K562 (cell line): ENCODE data around the gene ANP32B. TPM values are rescaled to one million over a fixed set of nuclear protein-coding genes. Genes with fewer than 3 reads are reported as not detected.

Experiments
- ARID1B ChIP-seq: fragments of 450-650 bp; IDR thresholded peaks from 2 replicates; pipeline ENCODE4 v1.6.1; 2016; ENCODE audit warnings: antibody characterized with exemption, mild to moderate bottlenecking, inconsistent platforms
- BRD9 ChIP-seq: fragments of 450-650 bp; IDR thresholded peaks from 2 replicates; pipeline ENCODE4 v1.6.1; 2018; ENCODE audit warnings: low read depth; ENCODE audit not compliant: partially characterized antibody
- CEBPG ChIP-seq, 3 experiments: fragments of 200-800 bp in 1 of 3; sonication (Bioruptor generic) in 1 of 3; sonication (generic) in 1 of 3; formaldehyde crosslinking in 1 of 3; IDR thresholded peaks in 2 of 3; conservative IDR thresholded peaks in 1 of 3; 2 replicates each; pipeline versions ENCODE4 v1.6.1 to v1.8.0; 2016 to 2022; ENCODE audit warnings: missing compliant biosample characterization in 2 of 3, missing genetic modification characterization in 2 of 3, mild to moderate bottlenecking in 1 of 3, missing genetic modification reagents in 1 of 3
- CREM ChIP-seq: IDR thresholded peaks from 2 replicates; pipeline ENCODE4 v1.6.1; 2014; ENCODE audit warnings: antibody characterized with exemption, low read depth
- CTBP1 ChIP-seq: fragments of 450-650 bp; IDR thresholded peaks from 2 replicates; pipeline ENCODE4 v1.6.1; 2016; ENCODE audit warnings: borderline replicate concordance
- DNMT1 ChIP-seq: fragments of 450-650 bp; IDR thresholded peaks from 2 replicates; pipeline ENCODE4 v1.6.1; 2016; ENCODE audit warnings: antibody characterized with exemption, mild to moderate bottlenecking
- ETV6 ChIP-seq, 3 experiments: fragments of 150-350 bp in 1 of 3; sonication (generic) in 1 of 3; formaldehyde crosslinking in 1 of 3; IDR thresholded peaks; 2 replicates each; pipeline versions ENCODE4 v1.6.1 to v1.8.0; 2014 to 2022; ENCODE audit warnings: borderline replicate concordance in 2 of 3, low read depth in 2 of 3, antibody characterized with exemption in 1 of 3, low read length in 1 of 3, mild to moderate bottlenecking in 1 of 3, missing genetic modification reagents in 1 of 3
- FOXK2 ChIP-seq, 2 experiments: fragments of 450-650 bp; IDR thresholded peaks in 1 of 2; conservative IDR thresholded peaks in 1 of 2; 2 replicates each; pipeline ENCODE4 v1.6.1; 2016; ENCODE audit warnings: low read depth in 2 of 2, mild to moderate bottlenecking in 1 of 2
- JUND ChIP-seq, 2 experiments: IDR thresholded peaks; 2 replicates in 1 of 2; 3 replicates in 1 of 2; pipeline ENCODE4 v1.6.1; 2011; ENCODE audit warnings: borderline replicate concordance in 2 of 2, low read depth in 2 of 2, low read length in 2 of 2, improper control_type of control experiment in 1 of 2, missing biosample characterization in 1 of 2, missing genetic modification characterization in 1 of 2, missing genetic modification reagents in 1 of 2
- MAFG ChIP-seq: fragments of 450-650 bp; conservative IDR thresholded peaks from 2 replicates; pipeline ENCODE4 v1.6.1; 2016; ENCODE audit warnings: missing genetic modification characterization, missing compliant biosample characterization
- MAFK ChIP-seq: IDR thresholded peaks from 2 replicates; pipeline ENCODE4 v1.6.1; 2011; ENCODE audit warnings: low read length, improper control_type of control experiment
- NFE2 ChIP-seq: IDR thresholded peaks from 2 replicates; pipeline ENCODE4 v1.6.1; 2014; ENCODE audit warnings: antibody characterized with exemption, low read depth
- POLR2A ChIP-seq: fragments of 450-650 bp; conservative IDR thresholded peaks from 2 replicates; pipeline ENCODE4 v1.6.1; 2016
- RCOR1 ChIP-seq, 2 experiments: IDR thresholded peaks; 2 replicates each; pipeline ENCODE4 v1.6.1; 2012; ENCODE audit warnings: low read depth in 2 of 2, low read length in 2 of 2, borderline replicate concordance in 1 of 2, improper control_type of control experiment in 1 of 2
- SMARCA4 ChIP-seq: fragments of 450-650 bp; IDR thresholded peaks from 2 replicates; pipeline ENCODE4 v1.6.1; 2016
- SRSF3 ChIP-seq: fragments of 200-400 bp; formaldehyde crosslinking; IDR thresholded peaks from 2 replicates; pipeline ENCODE4 v1.6.1; 2016; ENCODE audit warnings: mild to moderate bottlenecking, low read length, moderate library complexity; ENCODE audit not compliant: insufficient read depth
- polyA plus RNA-seq, 8 experiments: library from polyadenylated mRNA; depleted of rRNA in 4 of 8; stranded (reverse) in 5 of 8; unstranded in 3 of 8; fragments of >200 nt; fragmentation: Nextera tagmentation in 2 of 8; fragmentation: Illumina TruSeq in 1 of 8; extraction: Ambion mirVana in 2 of 8; extraction: Trizol in 1 of 8; gene quantifications; 2 replicates each; pipeline versions ENCODE4 v1.2.1 to v1.2.3, GENCODE V29; 2011 to 2014; ENCODE audit warnings: inconsistent platforms in 1 of 8, missing spikeins in 1 of 8
- total RNA-seq, 7 experiments: library from RNA; depleted of rRNA in 6 of 7; stranded (reverse); fragments of >200 nt in 6 of 7; fragmentation: Illumina TruSeq in 2 of 7; extraction: Trizol in 2 of 7; gene quantifications; 2 replicates each; pipeline versions ENCODE4 v1.2.1 to v1.2.3, GENCODE V29; 2011 to 2021; ENCODE audit warnings: low replicate concordance in 1 of 7
- TF ChIP-seq, protein P1 (sequence below): sonication (generic); IDR thresholded peaks from 2 replicates; pipeline ENCODE4 v1.6.1; 2016
- TF ChIP-seq, protein P2 (sequence below): fragments of 450-650 bp; formaldehyde crosslinking; IDR thresholded peaks from 2 replicates; pipeline ENCODE4 v1.4.0; 2022; ENCODE audit warnings: mild to moderate bottlenecking, moderate library complexity
- TF ChIP-seq, protein P3 (sequence below), 2 experiments: fragments of 450-650 bp in 1 of 2; sonication (generic) in 1 of 2; formaldehyde crosslinking in 1 of 2; IDR thresholded peaks in 1 of 2; conservative IDR thresholded peaks in 1 of 2; 2 replicates each; pipeline versions ENCODE4 v1.6.1 to v1.8.1; 2016 to 2023; ENCODE audit warnings: mild to moderate bottlenecking in 2 of 2, moderate library complexity in 2 of 2, inconsistent platforms in 1 of 2, missing genetic modification reagents in 1 of 2
- TF ChIP-seq, protein P4 (sequence below), 2 experiments: IDR thresholded peaks; 2 replicates each; pipeline ENCODE4 v1.6.1; 2011; ENCODE audit warnings: borderline replicate concordance in 1 of 2, control low read depth in 1 of 2, low read depth in 1 of 2, low read length in 1 of 2, mild to moderate bottlenecking in 1 of 2, mixed read lengths in 1 of 2, moderate library complexity in 1 of 2; ENCODE audit not compliant: insufficient read depth in 1 of 2, insufficient read length in 1 of 2, poor library complexity in 1 of 2, severe bottlenecking in 1 of 2; ENCODE audit errors: extremely low read depth in 1 of 2
- TF ChIP-seq, protein P5 (sequence below): fragments of 450-650 bp; formaldehyde crosslinking; IDR thresholded peaks from 2 replicates; pipeline ENCODE4 v1.4.0; 2022; ENCODE audit warnings: missing genetic modification characterization

Gene ANP32B
- total and polyA plus RNA-seq, 9 of the 15 experiments (the other 6 are each of a cell fraction or from before 2014, with no cell fraction given), result 68.9 to 815 (median 141) TPM

DNA sequence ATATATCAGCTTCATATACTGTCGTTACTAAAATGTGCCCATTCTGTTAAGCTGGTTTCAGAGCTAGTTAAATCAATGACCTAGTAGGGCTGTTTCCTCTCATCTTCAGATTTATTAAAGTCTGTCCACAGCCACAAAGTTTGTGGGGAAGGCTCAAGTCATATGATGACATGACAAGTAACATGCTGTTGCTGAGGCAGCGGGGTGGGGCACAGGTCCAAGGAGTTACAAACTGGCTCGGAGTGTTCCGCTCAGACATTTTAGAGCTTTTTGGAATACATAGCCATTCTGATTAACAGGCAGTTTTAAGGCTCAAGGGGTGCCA lies 2.7 kb upstream of the ANP32B start (continued):
- 0 out of 2 replicates have a peak, but pooled peaks have one; percentile 21 for TF ChIP-seq CREM
- TF ChIP-seq CTBP1, result 0 out of 2 replicates have a peak, but pooled peaks have one; percentile 14
- TF ChIP-seq NFE2, result peak; percentile 55; the same call in 1 of the 2 replicates
- TF ChIP-seq MAFK, result peak; percentile 30; the same call in 1 of the 2 replicates
- peak; percentile 59; the same call in 1 of the 2 replicates for TF ChIP-seq JUND (IDR thresholded peaks at IDR 0.05; ENCODE audit: borderline replicate concordance, low read depth, low read length)
- no peak; the same call in 2 of the 3 replicates for TF ChIP-seq JUND (tag; IDR thresholded peaks at IDR 0.05; ENCODE audit: borderline replicate concordance, low read depth, low read length)
- 0 out of 2 replicates have a peak, but pooled peaks have one; percentile 8 for TF ChIP-seq POLR2A
- TF ChIP-seq SMARCA4, result peak; percentile 54; the same call in 1 of the 2 replicates
- TF ChIP-seq, protein P1, sequence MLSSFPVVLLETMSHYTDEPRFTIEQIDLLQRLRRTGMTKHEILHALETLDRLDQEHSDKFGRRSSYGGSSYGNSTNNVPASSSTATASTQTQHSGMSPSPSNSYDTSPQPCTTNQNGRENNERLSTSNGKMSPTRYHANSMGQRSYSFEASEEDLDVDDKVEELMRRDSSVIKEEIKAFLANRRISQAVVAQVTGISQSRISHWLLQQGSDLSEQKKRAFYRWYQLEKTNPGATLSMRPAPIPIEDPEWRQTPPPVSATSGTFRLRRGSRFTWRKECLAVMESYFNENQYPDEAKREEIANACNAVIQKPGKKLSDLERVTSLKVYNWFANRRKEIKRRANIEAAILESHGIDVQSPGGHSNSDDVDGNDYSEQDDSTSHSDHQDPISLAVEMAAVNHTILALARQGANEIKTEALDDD, result peak; percentile 76
- TF ChIP-seq RCOR1 (IDR thresholded peaks at IDR 0.05; ENCODE audit: borderline replicate concordance in 1 of 2, low read depth in 2 of 2, low read length in 2 of 2), result peak in 1 of 2 experiments; percentile 56; a peak in 2 of 4 replicates
- TF ChIP-seq DNMT1, result no peak
- TF ChIP-seq, protein P2, sequence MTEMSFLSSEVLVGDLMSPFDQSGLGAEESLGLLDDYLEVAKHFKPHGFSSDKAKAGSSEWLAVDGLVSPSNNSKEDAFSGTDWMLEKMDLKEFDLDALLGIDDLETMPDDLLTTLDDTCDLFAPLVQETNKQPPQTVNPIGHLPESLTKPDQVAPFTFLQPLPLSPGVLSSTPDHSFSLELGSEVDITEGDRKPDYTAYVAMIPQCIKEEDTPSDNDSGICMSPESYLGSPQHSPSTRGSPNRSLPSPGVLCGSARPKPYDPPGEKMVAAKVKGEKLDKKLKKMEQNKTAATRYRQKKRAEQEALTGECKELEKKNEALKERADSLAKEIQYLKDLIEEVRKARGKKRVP, result peak; percentile 92
- peak; percentile 64 for TF ChIP-seq MAFG (tag)
- peak; percentile 58 to 77; a peak in 3 of 4 replicates for TF ChIP-seq FOXK2 (conservative IDR thresholded peaks at IDR 0.05 in 1 of 2, IDR thresholded peaks at IDR 0.05 in 1 of 2; ENCODE audit: low read depth in 2 of 2)
- no peak for TF ChIP-seq SRSF3
- TF ChIP-seq, protein P3, sequence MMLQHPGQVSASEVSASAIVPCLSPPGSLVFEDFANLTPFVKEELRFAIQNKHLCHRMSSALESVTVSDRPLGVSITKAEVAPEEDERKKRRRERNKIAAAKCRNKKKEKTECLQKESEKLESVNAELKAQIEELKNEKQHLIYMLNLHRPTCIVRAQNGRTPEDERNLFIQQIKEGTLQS (IDR thresholded peaks at IDR 0.05), result peak; percentile 83
- TF ChIP-seq, protein P3 (CRISPR knock-in tag; conservative IDR thresholded peaks at IDR 0.05), result no peak
- TF ChIP-seq, protein P4, sequence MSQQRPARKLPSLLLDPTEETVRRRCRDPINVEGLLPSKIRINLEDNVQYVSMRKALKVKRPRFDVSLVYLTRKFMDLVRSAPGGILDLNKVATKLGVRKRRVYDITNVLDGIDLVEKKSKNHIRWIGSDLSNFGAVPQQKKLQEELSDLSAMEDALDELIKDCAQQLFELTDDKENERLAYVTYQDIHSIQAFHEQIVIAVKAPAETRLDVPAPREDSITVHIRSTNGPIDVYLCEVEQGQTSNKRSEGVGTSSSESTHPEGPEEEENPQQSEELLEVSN (IDR thresholded peaks at IDR 0.05; ENCODE audit: borderline replicate concordance in 1 of 2, extremely low read depth in 1 of 2, insufficient read depth in 1 of 2, insufficient read length in 1 of 2, low read depth in 1 of 2, low read length in 1 of 2, poor library complexity in 1 of 2, severe bottlenecking in 1 of 2), result peak in 1 of 2 experiments; percentile 47
- TF ChIP-seq CEBPG (CRISPR knock-in tag; IDR thresholded peaks at IDR 0.05), result peak; percentile 90
- TF ChIP-seq CEBPG (tag; conservative IDR thresholded peaks at IDR 0.05 in 1 of 2, IDR thresholded peaks at IDR 0.05 in 1 of 2), result peak; percentile 12 to 88; a peak in 3 of 4 replicates
- TF ChIP-seq BRD9, result peak; percentile 66
- TF ChIP-seq, protein P5, sequence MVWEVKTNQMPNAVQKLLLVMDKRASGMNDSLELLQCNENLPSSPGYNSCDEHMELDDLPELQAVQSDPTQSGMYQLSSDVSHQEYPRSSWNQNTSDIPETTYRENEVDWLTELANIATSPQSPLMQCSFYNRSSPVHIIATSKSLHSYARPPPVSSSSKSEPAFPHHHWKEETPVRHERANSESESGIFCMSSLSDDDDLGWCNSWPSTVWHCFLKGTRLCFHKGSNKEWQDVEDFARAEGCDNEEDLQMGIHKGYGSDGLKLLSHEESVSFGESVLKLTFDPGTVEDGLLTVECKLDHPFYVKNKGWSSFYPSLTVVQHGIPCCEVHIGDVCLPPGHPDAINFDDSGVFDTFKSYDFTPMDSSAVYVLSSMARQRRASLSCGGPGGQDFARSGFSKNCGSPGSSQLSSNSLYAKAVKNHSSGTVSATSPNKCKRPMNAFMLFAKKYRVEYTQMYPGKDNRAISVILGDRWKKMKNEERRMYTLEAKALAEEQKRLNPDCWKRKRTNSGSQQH, result no peak
- TF ChIP-seq ARID1B, result 0 out of 2 replicates have a peak, but pooled peaks have one; percentile 35
- no peak for TF ChIP-seq ETV6 (IDR thresholded peaks at IDR 0.05; ENCODE audit: borderline replicate concordance in 1 of 2, low read depth in 2 of 2, low read length in 1 of 2)
- no peak for TF ChIP-seq ETV6 (CRISPR knock-in tag; IDR thresholded peaks at IDR 0.05; ENCODE audit: borderline replicate concordance)
